HG02943 (cell line): Measurements from ENCODE around the gene CNOT4.
"Not testable (repeated sequence)": the region's sequence is repeated elsewhere in the genome, so short reads cannot be mapped to it uniquely, and the experiment has no call there.

ENCODE experiments used
- ATAC-seq: cut with Tn5 transposase; IDR thresholded peaks from one replicate; pipeline ENCODE4 v1.9.1; 2021; ENCODE audit warnings: mild to moderate bottlenecking, low read depth, moderate library complexity; ENCODE audit not compliant: unreplicated experiment

CNOT4 gene

DNA sequence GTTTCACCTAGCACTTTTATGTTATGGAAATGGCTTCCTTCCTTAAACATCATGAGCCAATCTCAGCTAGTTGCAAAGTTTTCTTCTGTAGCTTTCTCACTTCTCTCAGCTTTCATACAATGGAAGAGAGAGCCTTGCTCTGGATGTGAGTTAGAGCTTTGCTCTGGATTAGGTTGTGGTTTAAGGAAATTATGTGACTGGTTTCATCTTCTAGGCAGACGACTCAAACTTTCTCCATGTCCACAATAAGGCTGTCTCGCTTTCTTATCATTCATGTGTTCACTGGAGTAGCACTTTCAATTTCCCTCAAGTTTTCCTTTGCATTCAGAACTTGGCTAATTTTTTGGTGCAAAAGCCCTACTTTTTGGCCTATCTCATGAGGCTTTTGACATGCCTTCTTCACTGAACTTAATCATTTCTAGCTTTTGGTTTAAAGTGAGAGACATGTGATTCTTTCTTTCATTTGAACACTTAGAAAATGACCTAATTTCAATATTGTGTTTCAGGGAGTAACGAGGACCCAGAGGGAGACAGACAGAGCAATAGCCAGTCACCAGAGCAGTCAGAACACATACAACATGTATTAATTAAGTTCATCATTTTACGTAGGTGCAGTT is 49.8 kb downstream of the CNOT4 start:
- no peak for ATAC-seq

DNA sequence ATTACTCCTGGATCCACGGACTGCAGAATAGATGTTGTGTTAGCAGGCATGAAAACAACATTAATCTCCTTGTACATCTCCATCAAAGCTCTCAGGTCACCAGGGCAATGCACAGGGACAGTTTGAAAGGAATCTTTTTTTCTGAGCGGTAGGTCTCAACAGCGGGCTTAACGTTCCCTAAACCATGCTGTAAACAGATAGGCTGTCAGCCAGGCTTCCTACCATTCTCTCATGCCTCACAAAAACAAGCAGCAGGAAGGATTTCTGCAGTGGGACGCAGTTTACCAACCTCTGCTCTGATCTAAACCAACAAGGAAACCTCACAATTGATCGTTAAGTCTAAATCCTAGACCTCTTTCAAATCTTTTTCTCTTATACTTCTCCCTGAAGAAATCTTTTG is 50.8 kb downstream of the CNOT4 start:
- no peak for ATAC-seq

DNA sequence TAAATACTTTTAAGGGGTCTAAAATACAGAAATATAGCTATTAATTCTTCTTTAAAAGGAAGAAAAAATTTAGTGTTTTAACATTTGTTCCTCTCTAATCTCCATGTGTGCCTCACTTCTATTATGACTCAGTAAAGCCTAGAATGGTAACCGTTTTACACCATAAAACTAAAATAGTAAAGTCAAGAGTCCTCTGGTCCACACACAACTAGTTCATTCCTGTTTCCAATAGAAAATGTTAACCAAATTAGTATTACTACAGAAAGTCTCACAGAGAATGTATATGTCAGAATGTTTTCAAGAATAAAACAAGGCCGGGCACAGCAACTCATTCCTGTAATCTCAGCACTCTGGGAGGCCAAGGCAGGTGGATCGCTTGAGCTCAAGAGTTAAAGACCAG is 55.8 kb downstream of the CNOT4 start:
- no peak for ATAC-seq

DNA sequence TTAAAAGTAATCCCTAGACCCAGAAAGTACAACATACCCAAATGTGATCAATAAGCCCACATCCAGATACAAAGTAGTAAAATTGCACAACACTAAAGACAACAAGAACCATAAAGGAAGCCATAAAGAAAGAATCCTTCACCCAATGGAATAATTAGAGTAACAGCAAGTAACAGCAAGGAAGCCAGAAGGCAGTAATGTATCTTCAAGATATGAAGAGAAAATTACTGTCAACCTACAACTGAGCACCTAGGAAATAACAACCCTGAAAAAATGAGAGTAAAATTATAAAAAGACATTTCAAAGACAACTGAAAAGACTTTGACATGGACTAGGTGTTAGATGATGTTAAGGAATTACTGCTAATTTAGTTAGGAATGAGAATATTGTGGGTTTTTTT is 60.5 kb downstream of the CNOT4 start:
- ATAC-seq, result no peak

DNA sequence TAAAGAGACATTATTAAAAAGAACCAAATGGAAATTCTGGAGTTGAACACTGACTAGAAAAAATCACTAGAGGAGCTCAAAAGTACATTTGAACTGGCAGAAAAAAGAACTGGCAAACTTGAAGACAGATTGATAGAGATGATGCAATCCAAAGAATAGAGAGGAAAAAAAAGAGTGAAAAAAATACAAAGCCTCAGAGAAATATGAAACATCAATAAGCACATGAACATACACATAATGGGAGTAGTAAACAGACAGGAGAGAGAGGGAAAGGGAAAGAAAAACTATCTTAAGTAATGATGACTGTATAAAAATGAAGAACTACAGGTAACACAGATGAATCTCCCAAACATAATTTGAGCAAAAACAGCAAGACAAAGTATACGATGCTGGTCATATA is 61.1 kb downstream of the CNOT4 start:
- no peak for ATAC-seq

DNA sequence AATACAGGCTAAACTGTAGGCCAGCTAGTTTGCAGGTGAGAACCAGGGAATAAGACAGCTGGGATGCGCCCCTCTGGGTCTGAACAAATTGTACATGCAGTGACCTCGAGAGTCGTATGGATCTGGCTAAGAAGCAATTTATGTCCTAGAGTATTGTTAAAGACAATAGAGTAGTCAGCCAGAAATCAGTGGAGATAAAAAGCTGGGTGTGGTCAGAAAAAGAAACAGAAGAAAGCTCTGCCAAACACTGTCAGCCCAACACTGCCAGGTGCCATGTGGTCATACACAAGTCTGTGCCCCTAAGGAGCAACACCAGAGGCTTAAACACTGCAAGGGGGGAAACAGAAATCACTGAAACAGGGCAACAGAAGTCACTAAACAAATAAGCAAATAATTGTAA is 62.2 kb downstream of the CNOT4 start:
- ATAC-seq, result no peak

DNA sequence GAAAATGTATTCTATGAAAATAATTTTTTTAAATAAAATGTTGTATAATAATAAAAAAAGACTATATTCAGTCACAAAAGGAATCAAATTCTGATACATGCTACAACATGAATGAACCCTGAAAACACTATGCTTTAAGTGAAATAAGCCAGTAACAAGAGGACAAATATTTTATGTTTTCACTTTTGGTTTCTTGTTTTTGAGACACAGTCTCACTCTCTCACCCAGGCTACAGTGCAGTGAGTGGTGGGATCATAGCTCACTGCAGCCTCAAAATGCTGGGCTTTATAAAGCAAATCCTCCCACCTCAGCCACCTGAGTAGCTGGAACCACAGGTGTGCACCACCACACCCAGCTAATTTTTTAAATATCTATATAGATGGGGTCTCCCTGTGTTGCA is 64.2 kb downstream of the CNOT4 start:
- no peak for ATAC-seq

DNA sequence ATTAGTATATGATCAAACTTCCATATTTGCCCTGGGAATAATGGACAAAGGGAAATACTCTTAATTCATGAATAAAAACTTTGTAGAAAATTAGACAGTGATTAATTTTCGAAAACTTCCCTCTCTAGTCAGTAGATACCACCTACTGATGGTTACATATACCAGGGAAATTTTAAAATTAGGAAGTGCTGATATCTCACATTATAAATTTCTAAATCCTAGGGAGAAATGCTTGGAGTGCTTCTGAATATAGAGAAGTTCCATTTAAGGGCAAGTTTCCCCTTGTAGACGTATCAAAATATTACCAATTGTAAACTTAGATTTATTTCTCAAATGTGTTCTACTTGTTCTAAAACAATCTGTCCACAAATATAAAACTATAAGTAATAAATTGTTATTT is 64.6 kb downstream of the CNOT4 start:
- not testable (repeated sequence) for ATAC-seq

DNA sequence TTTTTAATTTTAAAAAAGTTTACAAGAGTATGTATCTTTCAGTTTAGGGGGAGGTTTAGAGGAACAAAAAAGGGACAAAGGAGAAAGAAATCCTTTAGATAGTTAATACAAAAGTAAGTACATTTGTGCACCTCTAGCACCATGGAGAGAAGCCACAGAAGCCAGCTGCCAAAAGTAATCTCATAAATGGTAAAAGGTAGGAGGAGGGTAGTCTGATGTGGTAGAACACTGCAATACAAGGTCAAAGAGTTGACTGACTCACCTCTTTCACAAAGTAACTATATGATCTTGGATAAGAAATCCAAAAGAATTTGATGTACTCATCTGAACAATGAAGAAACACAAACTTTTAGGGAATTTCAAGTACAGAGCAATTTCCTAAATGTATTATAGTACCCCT is 68.1 kb downstream of the CNOT4 start:
- ATAC-seq, result no peak

DNA sequence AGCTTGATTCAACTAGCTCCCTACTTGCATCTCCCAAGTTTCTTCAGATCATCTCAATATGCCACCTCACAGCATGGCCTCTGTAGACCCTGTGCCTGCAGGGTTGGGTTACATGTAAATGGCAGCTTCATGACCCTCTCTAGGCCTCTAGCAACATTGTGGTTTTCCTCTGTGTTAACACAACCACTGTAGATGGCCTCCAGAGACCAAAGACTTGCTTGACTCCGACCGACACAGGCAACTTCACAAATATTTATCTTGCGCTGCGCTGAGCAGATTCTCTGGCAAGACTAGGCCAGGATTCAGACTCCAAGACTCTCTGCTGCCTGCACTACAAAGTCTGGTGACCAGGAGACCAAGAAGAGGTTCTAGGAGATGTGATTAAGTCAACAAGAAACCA is 75.9 kb downstream of the CNOT4 start:
- ATAC-seq, result no peak

DNA sequence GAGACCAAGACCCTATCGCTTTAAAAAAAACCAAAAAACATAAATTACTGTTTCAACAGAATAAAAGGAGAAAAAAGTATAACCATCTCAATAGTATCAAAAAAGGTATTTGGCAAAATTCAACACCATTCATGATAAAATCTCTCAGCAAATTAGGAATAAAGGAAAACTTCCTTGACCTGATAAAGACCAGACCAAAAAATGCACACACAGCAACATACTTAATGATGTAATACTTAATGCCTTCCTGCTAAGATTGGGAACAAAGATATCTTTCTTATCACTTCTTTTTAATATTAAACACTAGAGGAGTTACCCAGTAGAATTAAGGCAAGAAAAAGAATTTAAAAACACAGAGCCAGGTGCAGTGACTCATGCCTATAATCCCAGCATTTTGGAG is 79.3 kb downstream of the CNOT4 start:
- no peak for ATAC-seq

DNA sequence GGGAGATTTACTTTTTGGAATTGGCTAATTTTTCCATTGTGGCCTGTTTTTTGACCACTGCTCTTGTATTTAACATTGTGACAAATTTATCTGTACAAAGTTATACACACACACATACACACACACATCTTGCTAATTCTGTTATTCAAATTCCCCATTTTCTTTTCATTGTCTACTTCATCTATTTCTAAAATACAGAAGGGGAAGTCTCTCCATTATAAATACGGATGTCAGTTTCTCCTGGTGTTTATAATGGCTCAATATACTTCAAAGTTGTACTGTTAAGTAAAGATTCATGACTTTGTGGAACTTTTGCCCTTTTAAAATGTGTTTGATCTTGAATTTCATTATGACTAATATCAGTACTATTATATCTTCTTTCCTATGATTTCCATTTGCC is 81.0 kb downstream of the CNOT4 start:
- no peak for ATAC-seq

DNA sequence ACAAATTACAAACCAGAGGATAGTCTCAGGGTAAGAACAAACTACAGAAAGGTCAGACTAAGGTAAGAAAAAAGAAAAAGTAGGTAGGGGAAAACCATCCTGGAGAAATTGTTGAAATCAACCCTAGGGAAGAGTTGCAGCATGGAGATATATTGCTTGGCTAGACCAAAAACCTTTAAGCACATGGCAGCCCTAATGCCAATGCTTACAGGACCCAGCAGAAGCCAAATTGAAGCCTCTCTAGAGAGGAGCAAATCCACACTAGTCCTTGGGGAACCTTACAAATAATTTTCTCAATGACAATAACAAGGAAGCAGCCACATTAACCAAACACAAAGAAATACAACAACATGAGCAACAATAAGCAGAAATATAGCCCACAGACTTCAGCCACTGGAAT is 81.9 kb downstream of the CNOT4 start:
- no peak for ATAC-seq

DNA sequence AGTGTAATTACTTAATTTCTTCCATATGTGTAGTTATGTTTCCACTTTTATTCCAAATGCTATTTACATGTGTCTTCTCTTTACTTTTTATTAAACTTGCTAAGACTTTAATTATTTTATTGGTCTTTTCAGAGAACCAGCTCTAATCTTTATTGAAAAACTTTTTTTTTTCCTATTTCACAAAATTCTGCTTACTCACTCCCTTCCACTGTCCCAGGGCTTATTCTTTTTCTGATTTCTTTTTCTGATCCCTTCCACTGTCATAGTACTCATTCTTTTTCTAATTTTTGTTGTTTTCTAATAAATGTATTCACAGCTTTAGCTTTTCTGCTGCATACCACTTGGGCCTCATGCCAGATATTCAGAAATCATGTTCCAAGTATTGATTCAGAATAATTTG is 82.7 kb downstream of the CNOT4 start:
- ATAC-seq, result no peak

DNA sequence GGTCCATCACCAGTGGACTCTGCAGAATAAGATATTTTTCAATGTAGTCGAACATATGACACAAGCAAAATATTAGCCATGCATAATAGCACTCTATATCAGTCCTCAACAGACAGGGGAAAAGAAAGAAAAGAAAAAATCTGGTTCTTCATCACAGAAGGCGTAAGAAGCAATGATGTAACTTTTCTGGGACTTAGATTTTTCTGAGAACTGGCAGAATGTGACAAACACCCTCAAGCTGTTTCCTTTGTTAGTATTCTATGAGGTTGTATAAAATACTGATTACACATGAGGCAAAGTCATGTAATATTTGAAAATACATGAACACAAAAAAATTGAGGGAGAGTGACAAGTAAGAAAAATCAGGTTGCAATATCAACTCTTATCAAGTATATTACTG is 84.9 kb downstream of the CNOT4 start:
- no peak for ATAC-seq

DNA sequence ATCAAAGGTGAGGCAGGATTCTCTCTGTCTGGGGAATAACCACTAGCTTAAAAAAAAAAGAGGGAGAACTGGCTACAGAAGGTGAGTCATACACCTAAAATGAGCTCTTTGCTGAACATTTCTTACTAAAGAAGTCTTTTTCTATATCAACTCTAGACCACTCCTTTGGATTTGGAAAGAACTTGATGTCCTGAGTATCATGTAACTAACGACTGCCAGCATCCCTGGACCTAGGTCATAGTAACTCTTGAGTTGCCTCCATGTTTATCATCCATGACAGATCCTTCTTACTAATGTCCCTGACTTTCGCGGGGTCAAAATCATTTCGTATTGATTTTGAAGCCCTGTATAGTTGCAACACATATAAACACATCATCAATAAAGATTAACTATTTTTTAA is 89.1 kb downstream of the CNOT4 start:
- ATAC-seq, result no peak

DNA sequence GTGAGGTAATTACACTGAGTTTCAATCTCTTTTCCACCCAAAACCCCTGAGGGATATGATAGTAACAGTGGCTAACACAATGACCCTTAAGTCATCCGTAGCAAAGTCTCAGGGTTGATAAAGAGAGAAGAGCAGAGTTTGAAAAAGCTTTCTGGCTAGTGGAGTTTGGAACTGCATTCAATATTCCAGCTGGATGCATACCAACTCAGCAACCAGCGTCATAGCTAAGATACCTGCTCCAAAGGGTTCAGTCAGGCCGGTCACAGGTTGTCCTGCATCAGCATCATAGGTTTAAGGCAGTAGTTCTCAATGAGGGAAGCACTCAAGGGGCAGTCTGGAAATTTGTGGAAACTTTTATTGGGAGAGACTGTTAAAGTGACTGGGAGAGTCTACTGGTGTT is 93.5 kb downstream of the CNOT4 start:
- no peak for ATAC-seq

DNA sequence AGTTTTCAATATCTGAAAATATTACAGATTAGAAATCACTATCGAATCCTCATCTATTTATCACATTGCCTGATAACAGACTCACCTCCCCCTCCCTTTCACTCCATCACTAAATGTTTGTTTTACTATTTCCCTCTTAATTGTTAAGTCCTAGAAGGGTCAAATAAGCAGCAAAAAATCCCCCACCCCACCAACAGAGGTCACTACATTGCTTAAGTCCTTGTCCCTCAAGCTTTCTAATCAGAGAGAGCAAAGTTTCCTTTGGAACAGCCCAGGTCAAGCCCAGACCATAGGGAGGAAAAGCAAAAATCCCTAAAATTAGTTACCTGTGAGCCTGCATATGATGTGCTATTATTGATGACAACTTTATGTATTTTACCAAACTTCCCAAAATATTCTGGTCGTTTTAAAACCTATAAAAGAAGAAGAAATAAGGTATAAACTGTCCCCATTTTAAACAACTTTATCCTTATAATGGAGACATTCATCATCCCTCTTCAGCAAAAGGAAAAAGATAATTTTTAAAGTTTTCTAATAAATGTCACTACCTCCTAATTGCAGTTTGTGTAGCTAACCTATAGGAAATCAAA is 95.0 kb downstream of the CNOT4 start:
- no peak for ATAC-seq

DNA sequence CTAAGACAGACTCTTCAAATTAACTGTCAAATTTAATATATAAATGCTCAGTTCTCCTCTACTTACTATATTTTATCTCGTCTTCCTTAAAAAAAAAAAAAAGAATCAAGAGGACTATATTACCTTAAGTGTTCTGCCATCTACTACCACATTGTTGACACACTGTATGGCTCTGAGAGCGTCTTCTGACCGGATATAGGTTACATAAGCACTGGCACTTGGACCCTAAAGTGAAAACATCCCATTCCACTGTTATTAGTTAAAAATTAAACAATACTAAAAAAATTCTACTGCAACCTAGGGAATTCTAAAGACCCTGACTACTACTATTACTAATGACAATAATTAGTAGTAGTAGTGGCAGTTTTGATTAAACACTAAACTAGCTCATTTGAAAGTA is 95.7 kb downstream of the CNOT4 start:
- ATAC-seq, result no peak

DNA sequence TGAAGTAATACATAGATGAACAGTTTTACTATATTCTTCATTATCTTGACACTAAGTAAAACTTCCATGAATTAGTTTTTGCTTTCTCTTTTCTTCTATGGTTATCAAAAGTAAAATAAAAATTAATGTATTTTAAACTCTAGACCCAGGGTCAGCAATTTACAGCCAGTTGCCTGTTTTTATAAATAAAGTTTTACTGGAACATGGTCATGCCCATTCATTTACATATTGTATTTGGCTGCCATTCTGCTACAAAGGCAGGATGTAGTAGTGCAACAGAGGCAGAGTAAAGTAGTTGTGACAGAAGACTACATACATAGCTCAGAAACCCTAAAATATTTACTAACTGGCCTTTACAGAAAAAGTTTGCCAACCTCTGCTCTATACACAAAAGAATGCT is 98.8 kb downstream of the CNOT4 start:
- ATAC-seq, result no peak

DNA sequence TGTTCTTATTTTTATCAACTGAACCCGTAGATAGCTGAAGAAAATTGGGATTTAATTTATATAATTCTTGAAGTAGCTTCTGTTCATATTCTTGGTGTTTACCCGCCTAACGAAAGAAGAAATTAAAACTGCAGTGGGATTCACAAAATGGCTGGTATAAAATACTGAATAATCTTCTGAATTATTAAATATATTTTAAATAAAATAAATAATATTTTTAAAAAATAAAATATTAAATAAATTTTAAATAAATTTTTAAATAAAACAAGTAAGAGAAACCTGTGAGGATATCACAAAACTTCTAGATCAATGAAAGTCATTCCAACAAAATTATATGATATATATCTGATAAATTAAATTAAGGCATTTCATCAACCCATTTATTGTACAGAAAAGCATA is 99.4 kb downstream of the CNOT4 start:
- ATAC-seq, result no peak

DNA sequence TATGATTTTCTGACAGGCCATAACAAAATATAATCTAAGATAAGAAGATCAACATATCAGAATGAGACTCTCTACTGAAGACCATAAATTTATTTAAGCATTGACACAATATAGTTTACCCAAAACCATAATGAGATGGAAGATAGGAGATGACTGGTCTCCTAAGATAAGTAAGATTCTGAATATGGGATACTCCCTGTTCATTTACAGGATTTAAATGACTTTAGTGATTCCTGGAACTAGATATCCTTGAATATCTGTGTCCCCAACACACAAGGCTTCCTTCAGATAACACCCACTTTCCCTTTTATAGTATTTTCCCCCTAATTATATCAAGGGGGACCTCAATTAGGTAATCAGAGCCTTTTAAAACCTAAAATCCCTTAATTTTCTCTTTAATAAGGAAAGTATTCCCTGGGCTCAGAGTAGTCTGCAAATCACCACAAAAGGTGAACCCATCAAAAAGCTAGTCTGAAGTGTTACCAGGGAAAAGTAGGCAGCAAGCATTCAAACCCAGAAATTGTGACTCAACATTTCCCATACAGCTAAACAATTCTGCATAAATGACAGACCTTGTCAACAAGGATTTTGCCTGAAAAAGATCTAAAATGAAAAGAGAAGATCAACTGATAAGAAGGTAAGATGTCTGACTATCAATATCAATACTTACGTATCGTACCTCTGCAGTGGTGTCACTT is 99.9 kb downstream of the CNOT4 start:
- no peak for ATAC-seq
